ENCODE measurements around the gene VPS26C.
"Not testable (repeated sequence)": the region's sequence is repeated elsewhere in the genome, so short reads cannot be mapped to it uniquely, and the experiment has no call there.

Gene VPS26C

GRCh38 chr21:37227071-37228002 lies 39.8 kb downstream of the VPS26C start:
- DNase-seq, result no peak

GRCh38 chr21:37226041-37226920 lies 40.9 kb downstream of the VPS26C start:
- DNase-seq, result no peak

GRCh38 chr21:37224861-37225839 lies 42.0 kb downstream of the VPS26C start:
- DNase-seq, result no peak

GRCh38 chr21:37223804-37224345 lies 43.3 kb downstream of the VPS26C start:
- DNase-seq, result no peak

- DNase-seq, result not testable (repeated sequence)
These were observed 44.9 kb downstream of the VPS26C start for GRCh38 chr21:37222248-37222647.

- DNase-seq, result peak; percentile 97
These were observed 46.0 kb downstream of the VPS26C start for GRCh38 chr21:37220981-37221664.

- DNase-seq, result peak; percentile 28
These were observed 46.6 kb downstream of the VPS26C start for GRCh38 chr21:37220433-37220980.

GRCh38 chr21:37219761-37220432 lies 47.2 kb downstream of the VPS26C start:
- DNase-seq, result no peak

- DNase-seq, result no peak
These were observed 52.2 kb downstream of the VPS26C start for GRCh38 chr21:37214952-37215351.

- DNase-seq, result no peak
These were observed 56.3 kb downstream of the VPS26C start for GRCh38 chr21:37210799-37211198.

GRCh38 chr21:37210130-37210529 lies 57.0 kb downstream of the VPS26C start:
- no peak for DNase-seq

GRCh38 chr21:37208741-37209225 lies 58.4 kb downstream of the VPS26C start:
- no peak for DNase-seq

GRCh38 chr21:37208056-37208721 lies 58.9 kb downstream of the VPS26C start:
- DNase-seq, result no peak

GRCh38 chr21:37207441-37208009 lies 59.6 kb downstream of the VPS26C start:
- no peak for DNase-seq

- DNase-seq, result no peak
These were observed 60.6 kb downstream of the VPS26C start for GRCh38 chr21:37206496-37206895.

- no peak for DNase-seq
These were observed 62.6 kb downstream of the VPS26C start for GRCh38 chr21:37204580-37204979.

GRCh38 chr21:37202221-37203110 lies 64.7 kb downstream of the VPS26C start:
- DNase-seq, result no peak

Data from NCI-H2171 (cell line).